Measurements from ENCODE around the gene IGLL5. TPM values are rescaled to one million over a fixed set of nuclear protein-coding genes. Genes with fewer than 3 reads are reported as not detected.

IGLL5 gene
- polyA plus RNA-seq, 2 of the 4 experiments (the other 2 are of a cell fraction): not detected

GRCh38 chr22:22934543-22935055, 47.0 kb downstream of the IGLL5 start:
- no peak for FAIRE-seq
- TF ChIP-seq HDAC2 (IDR thresholded peaks at IDR 0.05): no peak
- H3K4me2 ChIP-seq: no peak overlapping the region
- ATAC-seq: no peak
- DNase-seq (ENCODE audit: low read depth in 1 of 2, low spot score in 1 of 2): no peak
- 88% methylated on average over 8 of the region's 11 CpGs for WGBS (ENCODE audit: missing lambda C conversion rate)
- no peak overlapping the region for H3K27ac ChIP-seq
- H3K9me3 ChIP-seq: no peaks in the 10 kb centered on the region
- ChIA-PET POLR2A (no interaction called here), CTCF (interaction anchor here (0.7 kb wide), 1 partner anchor 9 kb away, joined by 4 read pairs; no protein-coding TSS in a partner anchor)
- no peak overlapping the region for H3K4me3 ChIP-seq
- peaks cover 6% of the 10 kb centered on the region; the same call in 1 of the 3 replicates for H3K4me1 ChIP-seq

- CTCF ChIA-PET: no interaction called here
- DNase-seq (ENCODE audit: low read depth in 1 of 2, low spot score in 1 of 2) (no peak), ATAC-seq (no peak), FAIRE-seq (no peak)
- Histone ChIP-seq H3K4me2 (no peak overlapping the region), H3K9me3 (no peaks in the 10 kb centered on the region), H3K27ac (no peak overlapping the region), H3K4me3 (no peak overlapping the region), H3K4me1 (peaks cover 6% of the 10 kb centered on the region; the same call in 1 of the 3 replicates)
- TF ChIP-seq ESRRA (IDR thresholded peaks at IDR 0.05; ENCODE audit: borderline replicate concordance, low read length): no peak
- no peak for TF ChIP-seq HDAC2 (IDR thresholded peaks at IDR 0.05)
- TF ChIP-seq TP53 (CRISPR knock-in tag; IDR thresholded peaks at IDR 0.05): no peak
- no peak for TF ChIP-seq MAFK (IDR thresholded peaks at IDR 0.05; ENCODE audit: partially characterized antibody)
- no peak for TF ChIP-seq TFCP2L1 (CRISPR knock-in tag; IDR thresholded peaks at IDR 0.05)
- no peak for TF ChIP-seq BCL3 (IDR thresholded peaks at IDR 0.05)
- TF ChIP-seq CBX8 (IDR thresholded peaks at IDR 0.05): no peak
- no peak for TF ChIP-seq EHMT2 (IDR thresholded peaks at IDR 0.05; ENCODE audit: low read depth)
- no peak for TF ChIP-seq NPAS2 (CRISPR knock-in tag; IDR thresholded peaks at IDR 0.05; ENCODE audit: borderline replicate concordance)
- no peak for TF ChIP-seq POLR2A (IDR thresholded peaks at IDR 0.05; ENCODE audit: low read length)
- POLR2A ChIA-PET: no interaction called here
- WGBS (ENCODE audit: missing lambda C conversion rate): 100% methylated on average over 1 of the region's 3 CpGs
Measured at GRCh38 chr22:22935056-22935545, 47.5 kb downstream of the IGLL5 start.

- peaks cover 6% of the 10 kb centered on the region; the same call in 1 of the 3 replicates for H3K4me1 ChIP-seq
- ChIA-PET CTCF (interaction anchor here (0.8 kb wide), 1 partner anchor 19 kb away, joined by 3 read pairs; no protein-coding TSS in a partner anchor), POLR2A (no interaction called here)
- WGBS (ENCODE audit: missing lambda C conversion rate): 90% methylated on average over 3 of the region's 4 CpGs
- no peak for ATAC-seq
- FAIRE-seq: no peak
- DNase-seq (ENCODE audit: low read depth in 1 of 2, low spot score in 1 of 2): no peak
- H3K9me3 ChIP-seq: no peaks in the 10 kb centered on the region
- TF ChIP-seq RFX5 (IDR thresholded peaks at IDR 0.05) (no peak), FOXS1 (CRISPR knock-in tag; IDR thresholded peaks at IDR 0.05) (no peak), MAX (IDR thresholded peaks at IDR 0.05) (no peak), RNF2 (IDR thresholded peaks at IDR 0.05; ENCODE audit: borderline replicate concordance, low read depth) (no peak), HDAC2 (IDR thresholded peaks at IDR 0.05) (no peak), PHF8 (IDR thresholded peaks at IDR 0.05; ENCODE audit: borderline replicate concordance, low read depth) (no peak), USF2 (IDR thresholded peaks at IDR 0.05) (no peak), ELK1 (IDR thresholded peaks at IDR 0.05; ENCODE audit: low read depth, low read length) (no peak), EHF (CRISPR knock-in tag; IDR thresholded peaks at IDR 0.05) (no peak)
- H3K4me3 ChIP-seq: no peak overlapping the region
- H3K4me2 ChIP-seq: no peak overlapping the region
- no peak overlapping the region for H3K27ac ChIP-seq
Measured at GRCh38 chr22:22935546-22936157, 48.0 kb downstream of the IGLL5 start.

Measured in A549 (cell line).